ENCODE measurements around the gene RARA. TPM values are rescaled to one million over a fixed set of nuclear protein-coding genes. Genes with fewer than 3 reads are reported as not detected.
A peak's percentile ranks its signal among the peaks of the same experiment; 100 is the strongest.

The RARA gene
- total RNA-seq, 1 donor from 2014 or later = 72.5 TPM

GRCh38 chr17:40399185-40399584 lies 90.2 kb downstream of the RARA start:
- ATAC-seq (ENCODE audit: low read depth) (peak; percentile 61), DNase-seq (no peak)
- POLR2A ChIA-PET = no interaction called here
- CTCF ChIA-PET = interaction anchor here (1.1 to 5.1 kb wide), 5 partner anchors 10 to 216 kb away, joined by 4 to 62 read pairs (median 5); no protein-coding TSS in a partner anchor
- H3K36me3 Mint-ChIP-seq (ENCODE audit: low read depth) = no peaks in the 10 kb centered on the region
- H3K4me3 Mint-ChIP-seq = no peak overlapping the region
- no peaks in the 10 kb centered on the region for H3K9me3 Mint-ChIP-seq
- H3K4me1 Mint-ChIP-seq = peaks cover 15% of the 10 kb centered on the region
- intact Hi-C loops (cut with micrococcal nuclease) = loop anchor here (1.0 to 5.0 kb wide), 6 partner anchors 18 to 216 kb away; partner anchors contain the start of gene TOP2A
- TF ChIP-seq CTCF (IDR thresholded peaks at IDR 0.05) = no peak
- H3K27me3 Mint-ChIP-seq = no peaks in the 10 kb centered on the region
- no peak overlapping the region for H3K27ac Mint-ChIP-seq

GRCh38 chr17:40402668-40403067 lies 93.7 kb downstream of the RARA start:
- POLR2A ChIA-PET = interaction anchor here (0.6 kb wide), 1 partner anchor 582 kb away, joined by 3 read pairs; no protein-coding TSS in a partner anchor
- Mint-ChIP-seq H3K27ac (no peak overlapping the region), H3K36me3 (ENCODE audit: low read depth) (no peaks in the 10 kb centered on the region), H3K9me3 (no peaks in the 10 kb centered on the region), H3K4me1 (peaks cover 15% of the 10 kb centered on the region), H3K4me3 (no peak overlapping the region), H3K27me3 (no peaks in the 10 kb centered on the region)
- CTCF ChIA-PET = interaction anchor here (1.0 to 5.1 kb wide), 3 partner anchors 9 to 131 kb away, joined by 3 to 62 read pairs (median 3); no protein-coding TSS in a partner anchor
- no peak for DNase-seq
- no peak for TF ChIP-seq CTCF (IDR thresholded peaks at IDR 0.05)
- peak; percentile 14 for ATAC-seq (ENCODE audit: low read depth)
- intact Hi-C loops (cut with micrococcal nuclease) = loop anchor here (5.0 kb wide), 1 partner anchor 40 kb away; the partner anchor contains the start of gene IGFBP4

GRCh38 chr17:40404003-40404402 lies 95.0 kb downstream of the RARA start:
- POLR2A ChIA-PET = no interaction called here
- DNase-seq (no peak), ATAC-seq (ENCODE audit: low read depth) (no peak)
- Mint-ChIP-seq H3K27me3 (no peaks in the 10 kb centered on the region), H3K27ac (no peak overlapping the region), H3K36me3 (ENCODE audit: low read depth) (no peaks in the 10 kb centered on the region), H3K4me3 (no peak overlapping the region), H3K4me1 (peaks cover 15% of the 10 kb centered on the region), H3K9me3 (no peaks in the 10 kb centered on the region)
- intact Hi-C loops (cut with micrococcal nuclease) = loop anchor here (5.0 kb wide), 1 partner anchor 38 kb away; the partner anchor contains the start of gene IGFBP4
- CTCF ChIA-PET = no interaction called here
- TF ChIP-seq CTCF (IDR thresholded peaks at IDR 0.05) = no peak

Other genes starting within 250 kb of the RARA start
- gene THRA, start 246.2 kb upstream of the RARA start, total RNA-seq = 5.4 and 5.9 TPM in 2 replicates
- gene NR1D1, start 208.6 kb upstream of the RARA start, total RNA-seq = 5.5 and 6.1 TPM in 2 replicates
- 84.5 and 101 TPM in 2 replicates for gene MSL1, start 187.2 kb upstream of the RARA start, total RNA-seq
- gene CASC3, start 168.6 kb upstream of the RARA start, total RNA-seq = 110 and 119 TPM in 2 replicates
- 4.9 and 7.0 TPM in 2 replicates for gene RAPGEFL1, start 131.7 kb upstream of the RARA start, total RNA-seq
- 28.4 and 32.9 TPM in 2 replicates for gene WIPF2, start 89.9 kb upstream of the RARA start, total RNA-seq
- gene CDC6, start 21.3 kb upstream of the RARA start, total RNA-seq = 9.2 and 9.7 TPM in 2 replicates
- gene GJD3, start 55.6 kb downstream of the RARA start, total RNA-seq = not detected in 2 replicates
- gene TOP2A, start 108.7 kb downstream of the RARA start, total RNA-seq = 5.3 and 6.6 TPM in 2 replicates
- gene IGFBP4, start 134.3 kb downstream of the RARA start, total RNA-seq = 17.2 and 18.0 TPM in 2 replicates
- gene TNS4, start 192.4 kb downstream of the RARA start, total RNA-seq = 0.18 TPM in 1 of 2 replicates, not detected in the other